HepG2 (cell line): ENCODE data around the gene PAIP1. TPM values are rescaled to one million over a fixed set of nuclear protein-coding genes. Genes with fewer than 3 reads are reported as not detected.

Experiments used
- ARHGAP35 ChIP-seq: sonication (generic); formaldehyde crosslinking; IDR thresholded peaks from 2 replicates; pipeline ENCODE4 v1.9.0; 2022; ENCODE audit warnings: mild to moderate bottlenecking, inconsistent platforms, moderate library complexity, missing genetic modification reagents, borderline replicate concordance
- ARID2 ChIP-seq: sonication (generic); formaldehyde crosslinking; IDR thresholded peaks from 2 replicates; pipeline ENCODE4 v1.8.1; 2022; ENCODE audit warnings: mild to moderate bottlenecking, missing genetic modification reagents, borderline replicate concordance
- BHLHE40 ChIP-seq: IDR thresholded peaks from 2 replicates; pipeline ENCODE4 v1.6.1; 2011; ENCODE audit warnings: low read length, improper control_type of control experiment
- DNMT1 ChIP-seq: sonication (generic); formaldehyde crosslinking; IDR thresholded peaks from 2 replicates; pipeline ENCODE4 v1.5.1; 2020; ENCODE audit warnings: mild to moderate bottlenecking, missing genetic modification reagents
- MAZ ChIP-seq, 2 experiments: sonication (generic) in 1 of 2; formaldehyde crosslinking in 1 of 2; IDR thresholded peaks; 2 replicates each; pipeline versions ENCODE4 v1.5.0 to v1.6.1; 2012 to 2020; ENCODE audit warnings: low read depth in 2 of 2, mild to moderate bottlenecking in 2 of 2, borderline replicate concordance in 1 of 2, improper control_type of control experiment in 1 of 2, low read length in 1 of 2, missing genetic modification reagents in 1 of 2, moderate library complexity in 1 of 2
- MTF2 ChIP-seq: sonication (generic); formaldehyde crosslinking; IDR thresholded peaks from 2 replicates; pipeline ENCODE4 v1.5.0; 2020; ENCODE audit warnings: missing genetic modification reagents, borderline replicate concordance
- SOX5 ChIP-seq: IDR thresholded peaks from 2 replicates; pipeline ENCODE4 v1.6.1; 2016; ENCODE audit warnings: borderline replicate concordance
- ZC3H13 ChIP-seq: sonication (generic); formaldehyde crosslinking; IDR thresholded peaks from 2 replicates; pipeline ENCODE4 v1.8.1; 2023; ENCODE audit warnings: mild to moderate bottlenecking, missing genetic modification reagents, moderate library complexity
- ZNF143 ChIP-seq: sonication (generic); formaldehyde crosslinking; IDR thresholded peaks from 2 replicates; pipeline ENCODE4 v1.4.0; 2020; ENCODE audit warnings: missing genetic modification reagents
- ZNF160 ChIP-seq: sonication (generic); formaldehyde crosslinking; IDR thresholded peaks from 2 replicates; pipeline ENCODE4 v1.8.0; 2022; ENCODE audit warnings: mild to moderate bottlenecking, inconsistent platforms, missing genetic modification reagents
- ZNF205 ChIP-seq: IDR thresholded peaks from 2 replicates; pipeline ENCODE4 v1.6.1; 2018; ENCODE audit warnings: missing biosample characterization, missing genetic modification reagents
- ZNF274 ChIP-seq: sonication (generic); formaldehyde crosslinking; IDR thresholded peaks from 2 replicates; pipeline ENCODE4 v1.5.1; 2020; ENCODE audit warnings: mild to moderate bottlenecking, missing genetic modification reagents
- ZNF562 ChIP-seq: sonication (generic); formaldehyde crosslinking; IDR thresholded peaks from 2 replicates; pipeline ENCODE4 v1.8.0; 2022; ENCODE audit warnings: missing genetic modification reagents, borderline replicate concordance
- ZNF674 ChIP-seq: sonication (generic); formaldehyde crosslinking; IDR thresholded peaks from 2 replicates; pipeline ENCODE4 v1.5.0; 2020; ENCODE audit warnings: low read depth, mild to moderate bottlenecking, missing genetic modification reagents
- ZNF703 ChIP-seq: sonication (generic); formaldehyde crosslinking; IDR thresholded peaks from 2 replicates; pipeline ENCODE4 v1.5.1; 2020; ENCODE audit warnings: missing genetic modification reagents, mild to moderate bottlenecking, moderate library complexity, borderline replicate concordance
- ZNF816 ChIP-seq: sonication (generic); formaldehyde crosslinking; IDR thresholded peaks from 2 replicates; pipeline ENCODE4 v1.8.0; 2022; ENCODE audit warnings: missing genetic modification reagents, mild to moderate bottlenecking, borderline replicate concordance
- ZSCAN12 ChIP-seq: sonication (generic); formaldehyde crosslinking; IDR thresholded peaks from 2 replicates; pipeline ENCODE4 v1.9.0; 2021; ENCODE audit warnings: mild to moderate bottlenecking, missing genetic modification reagents
- ZSCAN31 ChIP-seq: sonication (generic); formaldehyde crosslinking; IDR thresholded peaks from 2 replicates; pipeline ENCODE4 v1.5.0; 2020; ENCODE audit warnings: low read depth, mild to moderate bottlenecking, missing genetic modification reagents
- polyA plus RNA-seq, 8 experiments: library from polyadenylated mRNA; depleted of rRNA in 3 of 8; stranded (reverse) in 7 of 8; unstranded in 1 of 8; fragments of >200 nt; fragmentation: Illumina TruSeq in 4 of 8; extraction: Trizol in 4 of 8; gene quantifications; 2 replicates each; pipeline versions ENCODE4 v1.2.1 to v1.2.3, GENCODE V29; 2011 to 2016; ENCODE audit warnings: low read depth in 4 of 8, missing spikeins in 1 of 8, mixed read lengths in 1 of 8; ENCODE audit not compliant: insufficient read depth in 1 of 8
- total RNA-seq, 5 experiments: library from RNA; depleted of rRNA; stranded (reverse); fragments of >200 nt; fragmentation: Illumina TruSeq; extraction: Trizol; gene quantifications; 2 replicates each; pipeline ENCODE4 v1.2.3, GENCODE V29; 2016; ENCODE audit warnings: low read depth in 1 of 5
- TF ChIP-seq, protein P1 (sequence below): sonication (generic); formaldehyde crosslinking; IDR thresholded peaks from 2 replicates; pipeline ENCODE4 v1.5.1; 2020; ENCODE audit warnings: missing genetic modification reagents, mild to moderate bottlenecking, borderline replicate concordance
- TF ChIP-seq, protein P2 (sequence below): sonication (generic); formaldehyde crosslinking; IDR thresholded peaks from 2 replicates; pipeline ENCODE4 v1.5.0; 2020; ENCODE audit warnings: mild to moderate bottlenecking, missing genetic modification reagents, borderline replicate concordance
- TF ChIP-seq, protein P3 (sequence below): sonication (generic); formaldehyde crosslinking; IDR thresholded peaks from 2 replicates; pipeline ENCODE4 v1.4.0; 2020; ENCODE audit warnings: mild to moderate bottlenecking, missing genetic modification reagents

The PAIP1 gene
- total and polyA plus RNA-seq, 2 of the 13 experiments (the other 11 are each of a cell fraction or from before 2014, with no cell fraction given), result 96.6 to 116 TPM

DNA sequence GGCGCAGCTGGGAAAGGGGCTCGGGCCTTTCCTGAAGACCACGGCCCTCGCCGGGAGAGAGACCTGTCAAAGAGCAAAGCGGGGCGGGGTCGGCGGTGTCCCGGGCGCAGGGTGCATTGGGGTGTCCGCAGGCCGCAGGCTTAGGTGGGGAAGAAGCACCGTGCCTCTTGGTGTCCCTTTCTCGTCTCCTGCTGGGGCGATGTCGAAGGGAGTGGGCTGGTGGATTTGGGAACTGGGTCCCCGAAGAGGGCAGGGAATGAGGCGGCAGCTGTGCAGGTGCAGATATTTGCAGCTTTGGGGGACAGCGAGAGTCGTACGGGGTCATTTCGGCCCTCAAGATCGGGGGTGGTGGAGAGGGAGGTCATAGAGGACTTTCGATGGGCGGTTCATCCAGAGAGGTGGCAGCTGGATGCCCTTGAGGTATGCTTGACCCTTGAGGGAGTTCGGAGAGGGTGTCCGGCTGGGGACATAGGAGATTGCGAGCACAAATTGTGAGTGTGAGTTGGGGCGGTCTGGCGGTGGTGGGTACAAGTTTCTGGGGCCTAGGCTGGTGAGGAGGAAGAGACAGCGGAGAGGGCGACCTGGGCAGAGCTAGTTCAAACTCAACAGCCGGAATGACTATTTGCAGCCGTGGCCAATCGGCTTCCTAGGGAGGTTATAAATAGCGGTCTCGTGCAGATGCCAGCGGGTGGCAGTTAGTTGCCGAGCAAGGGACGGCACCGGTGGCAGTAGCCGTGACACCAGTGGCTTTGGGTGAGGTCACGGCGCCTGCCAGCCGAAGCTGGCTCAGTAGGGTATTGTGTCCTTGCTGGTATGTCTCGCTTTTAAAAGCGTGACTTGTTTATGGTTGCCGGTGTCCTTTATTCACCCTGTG, 46.7 kb upstream of the PAIP1 start (continued):
- no peak for TF ChIP-seq ZNF274
- TF ChIP-seq ZNF143 (CRISPR knock-in tag), result no peak
- TF ChIP-seq MTF2 (CRISPR knock-in tag), result 0 out of 2 replicates have a peak, but pooled peaks have one; percentile 40
- TF ChIP-seq BHLHE40, result peak; percentile 41; the same call in 1 of the 2 replicates
- TF ChIP-seq, protein P1, sequence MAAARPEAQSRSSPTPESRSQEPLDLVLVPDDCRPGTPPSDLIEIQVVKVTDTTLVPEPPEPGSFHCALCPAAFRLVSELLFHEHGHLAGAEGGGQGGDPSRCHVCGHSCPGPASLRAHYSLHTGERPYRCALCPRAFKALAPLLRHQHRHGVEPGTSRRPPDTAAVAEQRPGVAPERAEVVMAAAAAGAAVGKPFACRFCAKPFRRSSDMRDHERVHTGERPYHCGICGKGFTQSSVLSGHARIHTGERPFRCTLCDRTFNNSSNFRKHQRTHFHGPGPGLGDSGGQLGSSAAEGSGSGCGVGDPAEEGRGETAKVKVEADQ (CRISPR knock-in tag), result 0 out of 2 replicates have a peak, but pooled peaks have one; percentile 1
- TF ChIP-seq ZSCAN12 (CRISPR knock-in tag), result no peak
- no peak for TF ChIP-seq ZNF562 (CRISPR knock-in tag)
- TF ChIP-seq, protein P2, sequence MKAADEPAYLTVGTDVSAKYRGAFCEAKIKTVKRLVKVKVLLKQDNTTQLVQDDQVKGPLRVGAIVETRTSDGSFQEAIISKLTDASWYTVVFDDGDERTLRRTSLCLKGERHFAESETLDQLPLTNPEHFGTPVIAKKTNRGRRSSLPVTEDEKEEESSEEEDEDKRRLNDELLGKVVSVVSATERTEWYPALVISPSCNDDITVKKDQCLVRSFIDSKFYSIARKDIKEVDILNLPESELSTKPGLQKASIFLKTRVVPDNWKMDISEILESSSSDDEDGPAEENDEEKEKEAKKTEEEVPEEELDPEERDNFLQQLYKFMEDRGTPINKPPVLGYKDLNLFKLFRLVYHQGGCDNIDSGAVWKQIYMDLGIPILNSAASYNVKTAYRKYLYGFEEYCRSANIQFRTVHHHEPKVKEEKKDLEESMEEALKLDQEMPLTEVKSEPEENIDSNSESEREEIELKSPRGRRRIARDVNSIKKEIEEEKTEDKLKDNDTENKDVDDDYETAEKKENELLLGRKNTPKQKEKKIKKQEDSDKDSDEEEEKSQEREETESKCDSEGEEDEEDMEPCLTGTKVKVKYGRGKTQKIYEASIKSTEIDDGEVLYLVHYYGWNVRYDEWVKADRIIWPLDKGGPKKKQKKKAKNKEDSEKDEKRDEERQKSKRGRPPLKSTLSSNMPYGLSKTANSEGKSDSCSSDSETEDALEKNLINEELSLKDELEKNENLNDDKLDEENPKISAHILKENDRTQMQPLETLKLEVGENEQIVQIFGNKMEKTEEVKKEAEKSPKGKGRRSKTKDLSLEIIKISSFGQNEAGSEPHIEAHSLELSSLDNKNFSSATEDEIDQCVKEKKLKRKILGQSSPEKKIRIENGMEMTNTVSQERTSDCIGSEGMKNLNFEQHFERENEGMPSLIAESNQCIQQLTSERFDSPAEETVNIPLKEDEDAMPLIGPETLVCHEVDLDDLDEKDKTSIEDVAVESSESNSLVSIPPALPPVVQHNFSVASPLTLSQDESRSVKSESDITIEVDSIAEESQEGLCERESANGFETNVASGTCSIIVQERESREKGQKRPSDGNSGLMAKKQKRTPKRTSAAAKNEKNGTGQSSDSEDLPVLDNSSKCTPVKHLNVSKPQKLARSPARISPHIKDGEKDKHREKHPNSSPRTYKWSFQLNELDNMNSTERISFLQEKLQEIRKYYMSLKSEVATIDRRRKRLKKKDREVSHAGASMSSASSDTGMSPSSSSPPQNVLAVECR (CRISPR knock-in tag), result peak; percentile 53; the same call in 1 of the 2 replicates
- no peak for TF ChIP-seq DNMT1 (CRISPR knock-in tag)
- TF ChIP-seq ARHGAP35 (CRISPR knock-in tag), result 0 out of 2 replicates have a peak, but pooled peaks have one; percentile 13
- TF ChIP-seq SOX5 (CRISPR knock-in tag), result no peak
- TF ChIP-seq, protein P3, sequence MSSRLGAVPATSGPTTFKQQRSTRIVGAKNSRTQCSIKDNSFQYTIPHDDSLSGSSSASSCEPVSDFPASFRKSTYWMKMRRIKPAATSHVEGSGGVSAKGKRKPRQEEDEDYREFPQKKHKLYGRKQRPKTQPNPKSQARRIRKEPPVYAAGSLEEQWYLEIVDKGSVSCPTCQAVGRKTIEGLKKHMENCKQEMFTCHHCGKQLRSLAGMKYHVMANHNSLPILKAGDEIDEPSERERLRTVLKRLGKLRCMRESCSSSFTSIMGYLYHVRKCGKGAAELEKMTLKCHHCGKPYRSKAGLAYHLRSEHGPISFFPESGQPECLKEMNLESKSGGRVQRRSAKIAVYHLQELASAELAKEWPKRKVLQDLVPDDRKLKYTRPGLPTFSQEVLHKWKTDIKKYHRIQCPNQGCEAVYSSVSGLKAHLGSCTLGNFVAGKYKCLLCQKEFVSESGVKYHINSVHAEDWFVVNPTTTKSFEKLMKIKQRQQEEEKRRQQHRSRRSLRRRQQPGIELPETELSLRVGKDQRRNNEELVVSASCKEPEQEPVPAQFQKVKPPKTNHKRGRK, result 0 out of 2 replicates have a peak, but pooled peaks have one; percentile 54
- no peak for TF ChIP-seq ZNF160 (CRISPR knock-in tag)
- no peak for TF ChIP-seq ZNF703 (CRISPR knock-in tag)
- TF ChIP-seq ZSCAN31 (CRISPR knock-in tag), result no peak; the same call in 1 of the 2 replicates
- no peak for TF ChIP-seq ZNF205 (CRISPR knock-in tag)
- no peak for TF ChIP-seq MAZ (IDR thresholded peaks at IDR 0.05; ENCODE audit: borderline replicate concordance, low read depth, low read length)
- TF ChIP-seq MAZ (CRISPR knock-in tag; IDR thresholded peaks at IDR 0.05; ENCODE audit: low read depth), result peak; percentile 12; the same call in 1 of the 2 replicates
- TF ChIP-seq ZNF674 (CRISPR knock-in tag), result no peak
- 0 out of 2 replicates have a peak, but pooled peaks have one; percentile 27 for TF ChIP-seq ARID2 (CRISPR knock-in tag)
- 0 out of 2 replicates have a peak, but pooled peaks have one; percentile 2 for TF ChIP-seq ZNF816 (CRISPR knock-in tag)
- TF ChIP-seq ZC3H13 (CRISPR knock-in tag), result peak; percentile 39; the same call in 1 of the 2 replicates
